ENCODE data around the gene NPC1L1.
A peak's percentile ranks its signal among the peaks of the same experiment; 100 is the strongest.
"Not testable (repeated sequence)": the region's sequence is repeated elsewhere in the genome, so short reads cannot be mapped to it uniquely, and the experiment has no call there.

Gene NPC1L1

GRCh38 chr7:44534501-44534900 is 6.6 kb downstream of the NPC1L1 start:
- DNase-seq (ENCODE audit: low spot score), result peak; percentile 52

GRCh38 chr7:44534087-44534486 is 7.0 kb downstream of the NPC1L1 start:
- DNase-seq (ENCODE audit: low spot score), result no peak

GRCh38 chr7:44533301-44534055 is 7.7 kb downstream of the NPC1L1 start:
- no peak for DNase-seq (ENCODE audit: low spot score)

- no peak for DNase-seq (ENCODE audit: low spot score)
Measured at GRCh38 chr7:44531421-44532380, 9.4 kb downstream of the NPC1L1 start.

- peak; percentile 67 for DNase-seq (ENCODE audit: low spot score)
Measured at GRCh38 chr7:44530990-44531389, 10.1 kb downstream of the NPC1L1 start.

- no peak for DNase-seq (ENCODE audit: low spot score)
Measured at GRCh38 chr7:44524811-44525388, 16.2 kb downstream of the NPC1L1 start.

- no peak for DNase-seq (ENCODE audit: low spot score)
Measured at GRCh38 chr7:44522315-44522714, 18.8 kb downstream of the NPC1L1 start.

- DNase-seq (ENCODE audit: low spot score), result no peak
Measured at GRCh38 chr7:44521347-44522095, 19.6 kb downstream of the NPC1L1 start.

- no peak for DNase-seq (ENCODE audit: low spot score)
Measured at GRCh38 chr7:44520574-44520973, 20.6 kb downstream of the NPC1L1 start.

GRCh38 chr7:44519546-44519945 is 21.6 kb downstream of the NPC1L1 start:
- DNase-seq (ENCODE audit: low spot score), result no peak

GRCh38 chr7:44518761-44519160 is 22.4 kb downstream of the NPC1L1 start:
- no peak for DNase-seq (ENCODE audit: low spot score)

GRCh38 chr7:44517175-44517574 is 24.0 kb downstream of the NPC1L1 start:
- DNase-seq (ENCODE audit: low spot score), result no peak

GRCh38 chr7:44515590-44516268 is 25.4 kb downstream of the NPC1L1 start:
- DNase-seq (ENCODE audit: low spot score), result no peak

GRCh38 chr7:44512736-44513135 is 28.4 kb downstream of the NPC1L1 start:
- no peak for DNase-seq (ENCODE audit: low spot score)

- DNase-seq (ENCODE audit: low spot score), result no peak
Measured at GRCh38 chr7:44511863-44512468, 29.2 kb downstream of the NPC1L1 start.

- no peak for DNase-seq (ENCODE audit: low spot score)
Measured at GRCh38 chr7:44511236-44511635, 29.9 kb downstream of the NPC1L1 start.

- DNase-seq (ENCODE audit: low spot score), result no peak
Measured at GRCh38 chr7:44508328-44509030, 32.7 kb downstream of the NPC1L1 start.

- not testable (repeated sequence) for DNase-seq (ENCODE audit: low spot score)
Measured at GRCh38 chr7:44506592-44507288, 34.4 kb downstream of the NPC1L1 start.

- no peak for DNase-seq (ENCODE audit: low spot score)
Measured at GRCh38 chr7:44505595-44505994, 35.5 kb downstream of the NPC1L1 start.
